ENCODE results near the gene FSHB.
"Not testable (repeated sequence)": the region's sequence is repeated elsewhere in the genome, so short reads cannot be mapped to it uniquely, and the experiment has no call there.

Gene FSHB

DNA sequence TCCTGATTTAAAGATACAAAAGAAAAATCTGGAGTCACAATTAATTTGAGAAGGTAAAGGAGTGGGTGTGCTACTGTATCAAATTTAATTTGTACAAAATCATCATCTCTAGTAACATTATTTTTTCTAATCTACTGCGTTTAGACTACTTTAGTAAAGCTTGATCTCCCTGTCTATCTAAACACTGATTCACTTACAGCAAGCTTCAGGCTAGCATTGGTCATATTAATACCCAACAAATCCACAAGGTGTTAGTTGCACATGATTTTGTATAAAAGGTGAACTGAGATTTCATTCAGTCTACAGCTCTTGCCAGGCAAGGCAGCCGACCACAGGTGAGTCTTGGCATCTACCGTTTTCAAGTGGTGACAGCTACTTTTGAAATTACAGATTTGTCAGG, at the start of gene FSHB:
FSHB (plus strand) TSS at position 301 of the 400 bp plus-strand sequence. CDS start 889 bp downstream, outside the sequence.
- DNase-seq = no peak

- no peak for DNase-seq
Measured at GRCh38 chr11:30186748-30187147, 44.1 kb upstream of the FSHB start.

GRCh38 chr11:30192620-30193019, 38.2 kb upstream of the FSHB start:
- DNase-seq = no peak

- DNase-seq = peak; percentile 14
Measured at GRCh38 chr11:30196400-30197206, 34.2 kb upstream of the FSHB start.

- no peak for DNase-seq
Measured at GRCh38 chr11:30197869-30198268, 32.9 kb upstream of the FSHB start.

DNA sequence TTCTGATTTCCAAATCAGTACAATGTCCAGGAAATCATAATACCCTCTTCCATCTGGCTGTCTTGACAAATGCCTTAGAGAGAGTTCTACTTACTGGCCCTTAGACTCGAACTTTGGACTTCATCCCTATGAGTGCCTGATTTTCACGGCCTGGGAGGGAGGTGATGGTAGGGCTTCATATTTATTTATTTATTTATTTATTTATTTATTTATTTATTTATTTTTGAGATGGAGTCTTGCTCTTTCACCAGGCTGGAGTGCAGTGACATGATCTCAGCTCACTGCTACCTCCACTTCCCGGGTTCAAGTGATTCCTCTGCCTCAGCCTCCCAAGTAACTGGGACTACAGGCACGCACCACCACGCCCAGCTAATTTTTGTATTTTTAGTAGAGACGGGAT, 27.8 kb upstream of the FSHB start:
- not testable (repeated sequence) for DNase-seq

- no peak for DNase-seq
Measured at GRCh38 chr11:30203850-30204249, 27.0 kb upstream of the FSHB start.

DNA sequence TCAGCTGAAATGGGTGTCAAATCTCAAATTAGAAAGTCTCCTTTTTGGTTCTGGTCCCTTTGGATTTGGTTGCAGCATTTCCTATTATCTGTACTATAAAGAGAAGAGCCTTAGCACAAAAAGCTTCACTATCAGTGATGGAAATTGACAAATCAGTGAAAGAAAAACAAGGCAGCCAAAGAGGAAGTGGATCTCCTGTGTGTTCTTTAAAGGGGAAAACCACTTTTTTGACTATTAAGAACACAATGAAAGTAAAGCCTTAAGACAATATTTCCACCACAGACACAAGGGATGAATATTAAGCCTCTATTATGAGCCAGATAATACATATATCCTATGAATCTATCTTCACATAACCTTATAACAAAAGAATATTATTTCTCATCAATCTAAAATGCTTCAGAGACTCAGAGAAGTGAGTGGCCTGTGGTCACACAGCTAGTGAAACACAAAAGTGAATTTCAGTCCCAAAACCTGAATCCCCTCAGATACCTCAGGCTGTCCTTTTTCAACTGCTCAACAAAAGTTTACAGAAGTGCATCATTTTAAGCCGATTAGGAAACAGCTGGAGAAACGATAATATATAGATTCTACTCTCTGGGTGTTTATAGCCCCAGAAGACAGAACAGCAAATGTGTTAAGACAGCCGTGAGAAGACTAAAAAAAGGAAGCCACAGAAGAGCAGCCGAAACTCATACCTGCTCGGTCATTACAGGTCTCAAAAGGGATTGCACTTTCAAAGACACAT, 24.4 kb upstream of the FSHB start:
- DNase-seq = no peak

GRCh38 chr11:30210357-30210756, 20.5 kb upstream of the FSHB start:
- no peak for DNase-seq

DNA sequence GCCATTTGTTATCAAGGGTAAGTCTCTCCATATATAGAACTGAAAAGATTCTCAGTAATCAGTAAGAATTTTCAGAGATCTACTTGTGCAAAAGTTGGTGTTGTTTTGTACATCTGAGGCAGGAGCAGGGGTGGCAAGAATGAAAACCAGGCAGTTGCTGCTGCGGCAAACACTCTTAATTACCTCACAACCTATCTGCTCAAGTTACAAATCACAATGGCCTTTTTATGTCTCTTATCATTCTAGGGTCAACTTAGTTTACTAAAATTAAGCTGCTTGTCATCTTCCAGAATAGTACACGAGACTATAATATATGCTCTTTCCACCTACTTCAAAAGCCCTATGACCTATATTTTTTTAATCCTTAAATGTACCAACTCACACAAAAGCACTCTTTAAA, 14.3 kb upstream of the FSHB start:
- no peak for DNase-seq

GRCh38 chr11:30218278-30218677, 12.5 kb upstream of the FSHB start:
- DNase-seq = no peak

DNA sequence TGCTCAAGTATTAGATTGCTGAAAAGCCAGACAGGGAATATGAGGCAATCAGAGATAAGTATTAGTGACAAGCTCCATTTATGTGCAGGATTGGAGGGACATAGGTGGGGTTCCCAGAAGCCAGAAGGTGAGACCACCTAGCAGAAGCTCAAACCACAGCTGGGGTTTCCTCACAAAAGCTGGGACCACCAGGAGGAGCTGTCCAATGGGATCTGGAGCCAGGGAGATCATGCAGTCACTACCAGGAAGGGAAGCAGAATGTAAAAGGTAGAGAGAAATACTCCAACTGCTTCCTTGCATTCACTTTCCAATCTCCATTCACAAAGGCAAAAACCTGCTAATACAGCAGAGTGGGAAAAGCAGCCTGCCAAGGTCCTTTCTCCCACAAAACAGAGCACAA, 5.2 kb upstream of the FSHB start:
- no peak for DNase-seq

DNA sequence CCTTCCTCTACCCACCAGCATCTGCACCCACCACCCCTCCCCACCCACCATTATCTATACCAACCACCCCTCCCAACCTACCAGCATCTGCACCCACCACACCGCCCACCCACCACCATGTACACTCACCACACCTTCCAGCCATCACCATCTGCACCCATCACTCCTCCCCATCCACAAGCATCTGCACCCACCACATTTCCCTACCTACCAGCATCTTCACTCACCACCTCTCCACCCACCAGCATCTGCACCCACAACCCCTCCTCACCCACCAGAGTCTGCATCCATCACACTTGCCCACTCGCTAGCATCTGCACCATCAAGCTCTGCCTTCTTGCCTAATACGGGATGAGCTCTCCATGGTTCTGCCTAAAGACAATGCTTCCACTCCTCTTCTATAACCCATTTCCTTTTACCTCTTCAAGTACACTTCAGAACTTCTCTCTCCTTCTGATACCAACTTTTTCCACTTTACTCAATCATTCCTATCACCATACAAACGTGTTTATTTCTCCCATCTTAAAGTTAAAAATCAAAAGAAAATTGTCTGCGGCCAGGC, 2.4 kb upstream of the FSHB start:
- no peak for DNase-seq

DNA sequence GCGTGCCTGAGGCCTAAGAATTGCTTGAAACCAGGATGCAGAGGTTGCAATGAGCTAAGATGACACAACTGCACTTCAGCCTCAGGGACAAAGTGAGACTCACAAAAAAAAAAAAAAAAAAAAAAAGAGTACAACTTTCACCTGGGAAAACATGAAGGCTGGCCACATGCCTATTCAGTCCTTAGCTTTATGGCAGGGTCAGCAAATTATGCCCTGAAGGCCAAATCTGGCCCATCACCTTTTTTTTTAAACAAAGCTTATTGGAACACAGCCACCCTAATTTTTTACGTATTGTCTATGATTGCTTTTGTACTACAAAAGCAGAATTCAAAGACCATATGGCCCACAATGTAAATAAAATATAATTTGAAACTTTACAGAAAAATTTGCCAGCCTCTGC, 8.2 kb downstream of the FSHB start:
- no peak for DNase-seq

GRCh38 chr11:30244265-30244664, 13.5 kb downstream of the FSHB start:
- no peak for DNase-seq

DNA sequence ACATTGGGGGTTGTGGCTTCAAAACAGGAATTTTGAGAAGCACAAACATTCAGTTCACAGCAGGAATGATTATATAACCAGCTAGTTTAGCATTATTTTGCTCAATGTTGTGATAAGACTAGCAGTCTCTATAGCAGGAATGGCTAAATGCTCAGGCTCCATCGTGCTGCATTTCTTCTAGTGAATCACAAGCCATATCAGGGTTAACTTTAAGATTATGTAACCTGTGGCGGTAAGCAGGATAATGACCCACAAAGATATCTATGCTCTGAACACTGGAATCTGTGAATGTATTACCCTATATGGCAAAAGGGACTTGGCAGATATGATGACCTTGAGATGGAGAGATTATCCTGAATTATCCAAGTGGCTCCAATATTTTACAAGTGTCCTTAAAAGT, 14.8 kb downstream of the FSHB start:
- DNase-seq = no peak

DNA sequence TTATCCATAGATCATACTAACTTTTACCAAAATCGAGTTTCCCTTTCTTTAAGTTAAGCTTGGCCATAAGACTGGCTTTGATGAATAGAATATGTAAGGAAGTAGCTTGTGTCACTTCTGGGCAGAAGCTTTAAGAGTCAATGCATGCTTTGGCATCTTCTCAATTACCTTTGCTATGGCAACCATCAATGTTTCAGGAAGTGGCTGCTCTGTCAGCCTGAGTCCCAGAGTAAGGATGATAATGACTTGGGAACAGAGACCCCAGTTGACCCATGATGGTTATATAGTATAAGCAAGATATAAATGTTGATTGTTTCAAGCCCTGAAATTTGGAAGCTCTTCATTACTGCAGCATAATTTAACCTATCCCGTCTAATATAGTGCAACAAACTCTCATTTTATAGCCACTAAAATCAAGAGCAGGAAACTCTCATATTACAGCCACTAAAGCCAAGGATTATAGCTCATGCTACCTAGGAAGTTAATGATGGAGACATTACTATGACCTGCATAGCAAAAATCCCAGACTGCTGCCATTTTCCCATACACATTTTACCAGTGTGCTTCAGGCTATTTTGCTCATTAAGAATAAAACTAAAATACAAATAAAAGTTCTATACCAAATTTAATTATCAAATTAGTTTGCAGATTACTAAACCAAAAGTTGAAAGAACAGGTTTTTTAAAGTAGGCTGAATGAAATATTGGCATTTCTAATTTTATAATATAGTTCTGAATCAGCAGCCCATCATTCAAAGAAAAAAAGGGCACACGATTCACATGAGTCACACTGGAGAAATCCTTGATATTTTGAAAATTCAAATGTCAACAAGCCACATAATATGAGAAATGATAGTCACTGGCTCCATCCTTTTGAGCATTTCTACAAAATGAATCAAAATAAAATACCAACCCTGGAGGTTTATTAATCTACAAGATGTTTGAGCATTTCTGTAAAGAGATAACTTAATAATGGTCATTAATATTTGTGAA, 23.8 kb downstream of the FSHB start:
- DNase-seq = no peak

GRCh38 chr11:30255637-30256036, 24.8 kb downstream of the FSHB start:
- DNase-seq = no peak

DNA sequence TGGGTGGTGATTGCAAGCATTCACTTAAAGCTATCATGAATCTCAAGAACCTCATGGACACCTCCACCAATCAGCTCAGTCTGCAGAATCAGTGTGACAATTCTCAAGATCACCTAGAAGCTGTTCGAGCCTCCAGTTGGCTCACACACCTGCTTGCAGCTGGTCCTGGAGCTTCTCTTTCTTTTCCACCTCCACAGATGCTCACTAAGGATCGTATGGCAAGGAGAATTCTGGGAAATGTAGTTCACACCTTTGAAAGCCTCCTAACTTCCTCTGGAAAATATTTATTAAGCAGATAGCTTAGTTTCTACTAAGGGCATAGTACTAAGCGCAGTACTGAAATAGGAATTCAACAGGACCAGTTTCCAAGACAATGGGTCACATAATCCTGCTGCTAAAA, 26.2 kb downstream of the FSHB start:
- DNase-seq = no peak

- no peak for DNase-seq
Measured at GRCh38 chr11:30258679-30259078, 27.9 kb downstream of the FSHB start.

GRCh38 chr11:30260813-30261212, 30.0 kb downstream of the FSHB start:
- DNase-seq = no peak

DNA sequence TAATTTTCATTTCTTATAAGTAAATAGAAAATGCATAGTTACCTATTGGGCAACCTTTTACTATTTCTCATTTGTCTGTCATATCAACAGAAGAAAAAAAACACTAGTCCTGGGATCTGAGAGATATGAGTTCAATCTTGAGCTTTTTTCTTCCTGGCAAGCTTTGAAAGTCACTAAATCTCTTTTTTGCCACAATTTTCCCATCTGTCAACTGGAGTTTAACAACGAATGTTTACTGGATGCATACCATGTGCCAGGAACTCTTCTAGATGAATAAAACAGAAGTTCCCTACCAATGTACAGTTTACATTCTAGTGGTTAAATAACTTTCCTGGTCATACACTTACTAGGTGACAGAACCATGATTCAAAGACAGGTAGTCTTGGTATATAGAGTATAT, 31.0 kb downstream of the FSHB start:
- no peak for DNase-seq

GRCh38 chr11:30268638-30269037, 37.8 kb downstream of the FSHB start:
- not testable (repeated sequence) for DNase-seq
